Trophoblast cell (in vitro differentiated cells and primary cell): ENCODE results near the gene CLASP1.

Experiments
- DNase-seq, 2 donors: peaks; one replicate each; pipeline ENCODE4 v3.0.0-alpha.2; 2016
- H2AFZ ChIP-seq: 2 replicates; pipeline ENCODE4 v1.6.1; 2013; ENCODE audit warnings: low read length, moderate library complexity, mild to moderate bottlenecking; ENCODE audit not compliant: insufficient read depth, poor library complexity
- H2AK5ac ChIP-seq: 2 replicates; pipeline ENCODE4 v1.6.1; 2013; ENCODE audit warnings: mild to moderate bottlenecking, low read length
- H2BK120ac ChIP-seq: 2 replicates; pipeline ENCODE4 v1.6.1; 2013; ENCODE audit warnings: low read length, mild to moderate bottlenecking, moderate library complexity; ENCODE audit not compliant: insufficient read depth, poor library complexity
- H2BK12ac ChIP-seq: 2 replicates; pipeline ENCODE4 v1.6.1; 2013; ENCODE audit warnings: mild to moderate bottlenecking, low read length, moderate library complexity
- H2BK5ac ChIP-seq: 2 replicates; pipeline ENCODE4 v1.6.1; 2013; ENCODE audit warnings: low read length, low read depth, moderate library complexity, mild to moderate bottlenecking; ENCODE audit not compliant: poor library complexity
- H3K14ac ChIP-seq: 2 replicates; pipeline ENCODE4 v1.6.1; 2013; ENCODE audit warnings: mild to moderate bottlenecking, low read length
- H3K18ac ChIP-seq: 2 replicates; pipeline ENCODE4 v1.6.1; 2013; ENCODE audit warnings: mild to moderate bottlenecking, low read length
- H3K23ac ChIP-seq: 2 replicates; pipeline ENCODE4 v1.6.1; 2013; ENCODE audit warnings: low read length
- H3K27ac ChIP-seq: 2 replicates; pipeline ENCODE4 v1.5.1; 2013; ENCODE audit warnings: low read depth, mild to moderate bottlenecking, inconsistent platforms, low read length, moderate library complexity
- H3K27me3 ChIP-seq: 2 replicates; pipeline ENCODE4 v1.6.1; 2013; ENCODE audit warnings: inconsistent platforms, mild to moderate bottlenecking, low read length, moderate library complexity; ENCODE audit not compliant: insufficient read depth
- H3K36me3 ChIP-seq, 2 experiments: 1 replicate in 1 of 2; 2 replicates in 1 of 2; pipeline ENCODE4 v1.6.1; 2013; ENCODE audit warnings: low read length in 2 of 2, mild to moderate bottlenecking in 2 of 2, moderate library complexity in 1 of 2; ENCODE audit not compliant: insufficient read depth in 2 of 2, control insufficient read depth in 1 of 2
- H3K4ac ChIP-seq: 2 replicates; pipeline ENCODE4 v1.6.1; 2013; ENCODE audit warnings: low read depth, mild to moderate bottlenecking, low read length, moderate library complexity
- H3K4me1 ChIP-seq, 2 experiments: 1 replicate in 1 of 2; 2 replicates in 1 of 2; pipeline ENCODE4 v1.6.1; 2013; ENCODE audit warnings: low read length in 2 of 2, mild to moderate bottlenecking in 2 of 2, moderate library complexity in 1 of 2; ENCODE audit not compliant: insufficient read depth in 2 of 2, control insufficient read depth in 1 of 2
- H3K4me2 ChIP-seq: 2 replicates; pipeline ENCODE4 v1.6.1; 2013; ENCODE audit warnings: inconsistent platforms, mild to moderate bottlenecking, low read length, moderate library complexity
- H3K4me3 ChIP-seq: 2 replicates; pipeline ENCODE4 v1.5.1; 2013; ENCODE audit warnings: mild to moderate bottlenecking, low read depth, low read length, inconsistent platforms
- H3K79me1 ChIP-seq: one replicate; pipeline ENCODE4 v1.6.1; 2013; ENCODE audit warnings: low read length
- H3K79me2 ChIP-seq: 2 replicates; pipeline ENCODE4 v1.6.1; 2013; ENCODE audit warnings: low read length, mild to moderate bottlenecking; ENCODE audit not compliant: control insufficient read depth, insufficient read depth, poor library complexity
- H3K9ac ChIP-seq: 2 replicates; pipeline ENCODE4 v1.6.1; 2013; ENCODE audit warnings: mild to moderate bottlenecking, low read length
- H3K9me3 ChIP-seq: 2 replicates; pipeline ENCODE4 v1.6.1; 2013; ENCODE audit warnings: low read depth, mild to moderate bottlenecking, control low read depth, inconsistent platforms, low read length; ENCODE audit not compliant: insufficient read depth
- H4K12ac ChIP-seq: 2 replicates; pipeline ENCODE4 v1.6.1; 2013; ENCODE audit warnings: low read depth, mild to moderate bottlenecking, low read length, moderate library complexity
- H4K8ac ChIP-seq: 2 replicates; pipeline ENCODE4 v1.6.1; 2013; ENCODE audit warnings: low read depth, mild to moderate bottlenecking, low read length, moderate library complexity
- H4K91ac ChIP-seq: one replicate; pipeline ENCODE4 v1.6.1; 2013; ENCODE audit warnings: low read depth, mild to moderate bottlenecking, low read length, moderate library complexity
- WGBS: extraction: QIAGEN DNeasy Blood & Tissue Kit; methylation state at CpG from one replicate; pipeline ENCODE4 v1.1.7; 2013; ENCODE audit warnings: missing lambda C conversion rate; ENCODE audit not compliant: insufficient read length, insufficient coverage; ENCODE audit errors: extremely low coverage; 5-methylcytosine and 5-hydroxymethylcytosine counted together

The CLASP1 gene

DNA sequence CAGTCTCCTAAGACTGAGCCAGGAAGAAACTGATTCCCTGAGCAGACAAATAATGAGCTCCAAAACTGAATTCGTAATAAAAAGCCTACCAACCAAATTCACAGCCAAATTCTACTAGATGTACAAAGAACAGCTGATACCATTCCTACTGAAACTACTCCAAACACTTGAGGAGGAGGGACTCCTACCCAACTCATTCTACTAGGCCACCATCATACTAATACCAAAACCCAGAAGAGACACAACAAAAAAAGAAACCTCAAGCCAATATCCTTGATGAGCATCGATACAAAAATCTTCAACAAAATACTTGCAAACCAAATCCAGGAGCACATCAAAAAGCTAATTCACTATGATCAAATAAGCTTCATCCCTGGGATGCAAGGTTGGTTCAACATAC lies 98.6 kb downstream of the CLASP1 start:
- DNase-seq: no peak
- H3K27ac ChIP-seq: no peak overlapping the region
- no peak overlapping the region for H4K12ac ChIP-seq
- H4K91ac ChIP-seq: no peak overlapping the region
- no peaks in the 10 kb centered on the region for H3K79me2 ChIP-seq
- no peak overlapping the region for H3K9ac ChIP-seq
- H2AK5ac ChIP-seq: no peak overlapping the region
- H3K9me3 ChIP-seq: no peaks in the 10 kb centered on the region
- no peaks in the 10 kb centered on the region for H3K36me3 ChIP-seq
- no peak overlapping the region for H4K8ac ChIP-seq
- no peak overlapping the region for H3K18ac ChIP-seq
- no peaks in the 10 kb centered on the region for H3K27me3 ChIP-seq
- no peak overlapping the region for H2BK120ac ChIP-seq
- no CpG with 5 or more reads among the region's 2 CpGs for WGBS
- H3K4me2 ChIP-seq: no peak overlapping the region
- H3K14ac ChIP-seq: no peak overlapping the region
- H3K79me1 ChIP-seq: no peaks in the 10 kb centered on the region
- no peak overlapping the region for H2BK12ac ChIP-seq
- no peak overlapping the region for H2BK5ac ChIP-seq
- no peak overlapping the region for H3K4me3 ChIP-seq
- no peaks in the 10 kb centered on the region for H3K4me1 ChIP-seq
- H2AFZ ChIP-seq: no peak overlapping the region
- no peak overlapping the region for H3K4ac ChIP-seq
- H3K23ac ChIP-seq: no peak overlapping the region

DNA sequence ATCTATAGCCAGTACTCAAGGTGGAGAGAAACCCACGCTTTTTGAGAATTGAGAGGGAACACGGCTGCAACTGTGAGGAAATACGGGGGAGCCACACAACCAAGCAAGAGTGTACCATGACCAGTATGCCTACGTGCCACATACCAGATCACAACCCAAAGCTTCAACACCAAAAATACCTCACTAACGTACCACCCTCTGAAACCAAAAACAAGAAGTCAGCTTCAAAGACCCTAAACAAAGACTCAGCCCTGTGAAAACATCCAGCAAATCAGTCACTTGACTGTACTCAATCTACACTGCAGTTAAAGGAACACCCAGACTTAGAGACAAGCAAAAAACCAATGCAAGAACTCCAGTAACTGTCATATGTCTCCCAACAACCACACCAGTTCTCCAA lies 101.6 kb downstream of the CLASP1 start:
- no peaks in the 10 kb centered on the region for H3K79me2 ChIP-seq
- no peak overlapping the region for H3K4me2 ChIP-seq
- no peak overlapping the region for H4K12ac ChIP-seq
- H2AK5ac ChIP-seq: no peak overlapping the region
- no peak for DNase-seq
- no peaks in the 10 kb centered on the region for H3K27me3 ChIP-seq
- H3K23ac ChIP-seq: no peak overlapping the region
- no peak overlapping the region for H3K14ac ChIP-seq
- H3K4me1 ChIP-seq: no peaks in the 10 kb centered on the region
- no peak overlapping the region for H2BK5ac ChIP-seq
- H3K79me1 ChIP-seq: no peaks in the 10 kb centered on the region
- H3K27ac ChIP-seq: no peak overlapping the region
- no peak overlapping the region for H2AFZ ChIP-seq
- H3K4ac ChIP-seq: no peak overlapping the region
- no peaks in the 10 kb centered on the region for H3K9me3 ChIP-seq
- H2BK120ac ChIP-seq: no peak overlapping the region
- no peak overlapping the region for H4K91ac ChIP-seq
- no peak overlapping the region for H3K4me3 ChIP-seq
- H3K18ac ChIP-seq: no peak overlapping the region
- no peak overlapping the region for H2BK12ac ChIP-seq
- no peak overlapping the region for H3K9ac ChIP-seq
- no peak overlapping the region for H4K8ac ChIP-seq
- no peaks in the 10 kb centered on the region for H3K36me3 ChIP-seq
- WGBS: no CpG with 5 or more reads among the region's 5 CpGs

DNA sequence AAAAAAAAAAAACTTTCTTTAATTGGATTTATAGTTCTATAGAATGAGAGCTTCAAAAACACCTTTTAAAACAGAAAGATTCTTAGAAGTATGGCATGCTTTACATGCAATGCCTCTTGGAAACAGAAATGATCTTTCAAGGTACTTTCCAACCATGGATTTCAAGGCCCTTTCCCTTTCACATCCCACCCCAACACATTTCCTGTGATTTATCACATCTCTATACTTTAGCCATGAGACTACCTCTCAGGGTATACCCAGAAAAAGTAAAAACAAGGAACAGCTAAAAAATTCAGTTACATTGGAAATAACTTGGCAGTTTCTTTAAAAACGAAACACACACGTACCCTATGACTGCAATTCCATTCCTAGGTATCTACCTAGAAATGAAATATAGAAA lies 103.3 kb downstream of the CLASP1 start:
- Histone ChIP-seq H2BK120ac (no peak overlapping the region), H2BK5ac (no peak overlapping the region), H3K4me2 (no peak overlapping the region), H2BK12ac (no peak overlapping the region), H2AK5ac (no peak overlapping the region), H3K9me3 (no peaks in the 10 kb centered on the region), H3K36me3 (no peaks in the 10 kb centered on the region), H3K4me1 (no peaks in the 10 kb centered on the region), H4K91ac (no peak overlapping the region), H3K23ac (no peak overlapping the region), H3K4me3 (no peak overlapping the region), H3K27ac (no peak overlapping the region), H3K4ac (no peak overlapping the region), H3K27me3 (no peaks in the 10 kb centered on the region), H3K79me2 (no peaks in the 10 kb centered on the region), H3K18ac (no peak overlapping the region), H3K14ac (no peak overlapping the region), H4K8ac (no peak overlapping the region), H3K79me1 (no peaks in the 10 kb centered on the region), H3K9ac (no peak overlapping the region), H4K12ac (no peak overlapping the region), H2AFZ (no peak overlapping the region)
- no peak for DNase-seq
- WGBS: no CpG with 5 or more reads among the region's 2 CpGs

DNA sequence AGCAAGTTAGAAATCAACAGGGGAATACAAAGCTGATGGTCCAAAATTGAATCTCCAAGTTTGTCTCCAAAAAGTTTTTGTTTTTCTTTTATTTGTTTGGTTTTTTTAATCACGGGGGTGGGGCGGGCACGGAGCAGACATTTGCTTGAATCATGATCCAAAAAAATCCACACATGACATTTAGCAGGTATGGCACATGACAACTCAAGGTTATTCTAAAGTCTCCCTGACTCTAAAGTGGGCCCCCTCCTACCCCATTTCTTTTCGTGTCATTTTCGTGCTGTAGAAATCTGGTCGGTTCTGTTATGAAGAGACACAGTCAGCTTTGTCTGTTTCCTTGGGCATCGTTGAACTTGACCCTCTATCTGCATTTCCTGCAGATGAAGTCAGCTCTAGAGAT lies 104.0 kb downstream of the CLASP1 start:
- Histone ChIP-seq H4K8ac (no peak overlapping the region), H2AFZ (no peak overlapping the region), H3K9ac (no peak overlapping the region), H3K27me3 (no peaks in the 10 kb centered on the region), H3K79me2 (no peaks in the 10 kb centered on the region), H3K79me1 (no peaks in the 10 kb centered on the region), H3K18ac (no peak overlapping the region), H3K23ac (no peak overlapping the region), H2BK5ac (no peak overlapping the region), H3K9me3 (no peaks in the 10 kb centered on the region), H3K4me3 (no peak overlapping the region), H4K12ac (no peak overlapping the region), H4K91ac (no peak overlapping the region), H3K36me3 (no peaks in the 10 kb centered on the region), H3K4me2 (no peak overlapping the region), H3K27ac (no peak overlapping the region), H3K4ac (no peak overlapping the region), H2BK12ac (no peak overlapping the region), H3K14ac (no peak overlapping the region), H3K4me1 (no peaks in the 10 kb centered on the region), H2AK5ac (no peak overlapping the region), H2BK120ac (no peak overlapping the region)
- no CpG with 5 or more reads among the region's 7 CpGs for WGBS
- no peak for DNase-seq
